HepG2 (cell line): ENCODE data around the gene FBF1. TPM values are rescaled to one million over a fixed set of nuclear protein-coding genes. Genes with fewer than 3 reads are reported as not detected.

ENCODE experiments used
- ATAC-seq: fragments of 200-7000 bp; cut with Tn5 transposase; 3 replicates; pipeline ENCODE4 v1.9.1; 2020; ENCODE audit warnings: mild to moderate bottlenecking, moderate library complexity
- BruUV-seq: library from RNA; stranded (reverse); fragments of 400-500 nt; replicated peaks from 2 replicates; lab custom pipeline; 2021; lab: Mats Ljungman, UMichigan
- CTCF ChIA-PET: fragments of 300-600 bp; formaldehyde crosslinking; extraction: SDS; loops from one replicate; lab custom pipeline; 2021; ENCODE audit warnings: low total read pairs, inconsistent platforms, low intra/inter-chr PET ratio; lab: Yijun Ruan, JAX
- POLR2A ChIA-PET: fragments of 350-600 bp; sonication (Branson Sonifier 250); formaldehyde crosslinking; loops from one replicate; lab custom pipeline; 2020; ENCODE audit warnings: antibody characterized with exemption, inconsistent platforms; lab: Yijun Ruan, JAX
- DNase-seq: peaks from one replicate; pipeline ENCODE4 v3.0.0-alpha.2; 2015; ENCODE audit warnings: low spot score
- FAIRE-seq: peaks from 3 replicates; lab custom pipeline; 2011; peaks lifted over from hg19 to GRCh38; lab: Jason Lieb, UNC
- H2AFZ ChIP-seq: one replicate; pipeline ENCODE4 v1.6.1; 2011; ENCODE audit warnings: low read length, inconsistent platforms
- H3K27ac ChIP-seq: fragments of 300-600 bp; 3 replicates; pipeline ENCODE4 v1.8.0; 2011; ENCODE audit warnings: mixed run types, mild to moderate bottlenecking, mixed read lengths, low read length, inconsistent platforms; ENCODE audit not compliant: insufficient read depth; ENCODE audit errors: extremely low read length
- H3K27me3 ChIP-seq, 2 experiments: fragments of 200-600 bp in 1 of 2; 2 replicates in 1 of 2; 3 replicates in 1 of 2; pipeline versions ENCODE4 v1.6.0 to v1.8.0; 2011; ENCODE audit warnings: low read length in 2 of 2, mild to moderate bottlenecking in 2 of 2, moderate library complexity in 2 of 2, inconsistent platforms in 1 of 2; ENCODE audit not compliant: insufficient read depth in 2 of 2, control insufficient read depth in 1 of 2
- H3K36me3 ChIP-seq, 2 experiments: fragments of 200-600 bp in 1 of 2; replicated peaks in 1 of 2; 2 replicates in 1 of 2; 3 replicates in 1 of 2; pipeline versions ENCODE4 v1.5.1 to v1.8.0; 2011; ENCODE audit warnings: low read length in 2 of 2, inconsistent platforms in 1 of 2; ENCODE audit not compliant: insufficient read depth in 2 of 2, control insufficient read depth in 1 of 2
- H3K4me1 ChIP-seq: 2 replicates; pipeline ENCODE4 v1.5.1; 2012; ENCODE audit warnings: low read length, inconsistent platforms; ENCODE audit not compliant: insufficient read depth
- H3K4me2 ChIP-seq: 2 replicates; pipeline ENCODE4 v1.6.0; 2011; ENCODE audit warnings: low read depth, low read length, inconsistent platforms
- H3K4me3 ChIP-seq, 3 experiments: fragments of 200-600 bp in 1 of 3; sonication (generic), shearing (Covaris generic) in 1 of 3; replicated peaks in 1 of 3; 2 replicates each; pipeline ENCODE4 v1.5.1; 2011 to 2016; ENCODE audit warnings: low read length in 3 of 3, inconsistent platforms in 2 of 3, low read depth in 2 of 3, mild to moderate bottlenecking in 2 of 3, control low read depth in 1 of 3, mixed read lengths in 1 of 3; ENCODE audit not compliant: insufficient read depth in 1 of 3
- H3K79me2 ChIP-seq: one replicate; pipeline ENCODE4 v1.6.1; 2011; ENCODE audit warnings: low read length, inconsistent platforms; ENCODE audit not compliant: insufficient read depth
- H3K9ac ChIP-seq: 2 replicates; pipeline ENCODE4 v1.6.0; 2011; ENCODE audit warnings: mild to moderate bottlenecking, low read depth, low read length, inconsistent platforms; ENCODE audit not compliant: insufficient read depth
- H3K9me3 ChIP-seq: 2 replicates; pipeline ENCODE4 v1.5.1; 2012; ENCODE audit warnings: mild to moderate bottlenecking, low read length
- H4K20me1 ChIP-seq: 2 replicates; pipeline ENCODE4 v1.6.0; 2011; ENCODE audit warnings: inconsistent platforms, mild to moderate bottlenecking, low read length, moderate library complexity; ENCODE audit not compliant: insufficient read depth
- ATF7 ChIP-seq, 2 experiments: fragments of 450-650 bp in 1 of 2; sonication (generic) in 1 of 2; formaldehyde crosslinking in 1 of 2; IDR thresholded peaks; 2 replicates each; pipeline versions ENCODE4 v1.4.0 to v1.6.1; 2016 to 2020; ENCODE audit warnings: antibody characterized with exemption in 1 of 2, mild to moderate bottlenecking in 1 of 2, missing genetic modification reagents in 1 of 2
- HNRNPH1 ChIP-seq: fragments of 200-400 bp; formaldehyde crosslinking; optimal IDR thresholded peaks from 2 replicates; pipeline ENCODE3; 2017; ENCODE audit warnings: mild to moderate bottlenecking, low read depth, low read length
- KDM5B ChIP-seq: sonication (generic); formaldehyde crosslinking; IDR thresholded peaks from 2 replicates; pipeline ENCODE4 v1.4.0; 2020; ENCODE audit warnings: missing genetic modification reagents, mild to moderate bottlenecking, borderline replicate concordance
- ZBTB26 ChIP-seq: IDR thresholded peaks from 2 replicates; pipeline ENCODE4 v1.6.1; 2016; ENCODE audit warnings: missing compliant biosample characterization, missing genetic modification reagents, borderline replicate concordance
- ZBTB43 ChIP-seq: sonication (generic); formaldehyde crosslinking; conservative IDR thresholded peaks from 2 replicates; pipeline ENCODE4 v1.4.0; 2020; ENCODE audit warnings: missing genetic modification reagents
- ZNF512 ChIP-seq: sonication (generic); formaldehyde crosslinking; IDR thresholded peaks from 2 replicates; pipeline ENCODE4 v1.4.0; 2020; ENCODE audit warnings: mild to moderate bottlenecking, missing genetic modification reagents
- ZNF572 ChIP-seq: sonication (generic); formaldehyde crosslinking; IDR thresholded peaks from 2 replicates; pipeline ENCODE4 v1.5.1; 2020; ENCODE audit warnings: mild to moderate bottlenecking, missing genetic modification reagents
- ZNF589 ChIP-seq: sonication (generic); formaldehyde crosslinking; conservative IDR thresholded peaks from 2 replicates; pipeline ENCODE4 v1.8.0; 2022; ENCODE audit warnings: mild to moderate bottlenecking, moderate library complexity, missing genetic modification reagents
- ZNF629 ChIP-seq: sonication (generic); formaldehyde crosslinking; conservative IDR thresholded peaks from 2 replicates; pipeline ENCODE4 v1.5.0; 2020; ENCODE audit warnings: missing genetic modification reagents
- ZNF781 ChIP-seq: sonication (generic); formaldehyde crosslinking; IDR thresholded peaks from 2 replicates; pipeline ENCODE4 v1.5.1; 2020; ENCODE audit warnings: borderline replicate concordance, mild to moderate bottlenecking, missing genetic modification reagents; ENCODE audit errors: not compliant biosample characterization
- WGBS: methylation state at CpG from one replicate; pipeline ENCODE4 v1.1.6; 2017; ENCODE audit warnings: low lambda C conversion rate; 5-methylcytosine and 5-hydroxymethylcytosine counted together
- in situ Hi-C: cut with HindIII; loops from 2 replicates; pipeline ENCODE4 v1.10.0; 2017; ENCODE audit warnings: low pct_unique_long_range_greater_than_20kb; ENCODE audit not compliant: extremely low pct_ligation_motif_present
- intact Hi-C: fragments of 100-400 bp; cut with micrococcal nuclease; formaldehyde crosslinking; loops from one replicate; pipeline ENCODE4 v1.10.0; 2022; ENCODE audit not compliant: unreplicated experiment
- polyA plus RNA-seq, 8 experiments: library from polyadenylated mRNA; depleted of rRNA in 3 of 8; stranded (reverse) in 7 of 8; unstranded in 1 of 8; fragments of >200 nt; fragmentation: Illumina TruSeq in 4 of 8; extraction: Trizol in 4 of 8; gene quantifications; 2 replicates each; pipeline versions ENCODE4 v1.2.1 to v1.2.3, GENCODE V29; 2011 to 2016; ENCODE audit warnings: low read depth in 4 of 8, missing spikeins in 1 of 8, mixed read lengths in 1 of 8; ENCODE audit not compliant: insufficient read depth in 1 of 8
- total RNA-seq, 5 experiments: library from RNA; depleted of rRNA; stranded (reverse); fragments of >200 nt; fragmentation: Illumina TruSeq; extraction: Trizol; gene quantifications; 2 replicates each; pipeline ENCODE4 v1.2.3, GENCODE V29; 2016; ENCODE audit warnings: low read depth in 1 of 5

Gene FBF1
- total and polyA plus RNA-seq, 2 of the 13 experiments (the other 11 are each of a cell fraction or from before 2014, with no cell fraction given), result 2.4 to 8.1 TPM

GRCh38 chr17:75950421-75950820, 9.6 kb upstream of the FBF1 start:
- no peak for DNase-seq
- no peaks in the 10 kb centered on the region for H3K9me3 ChIP-seq
- no peak overlapping the region for H3K4me3 ChIP-seq
- no peaks in the 10 kb centered on the region for H3K27me3 ChIP-seq
- in situ Hi-C loops (no loop called here), intact Hi-C loops (no loop called here)
- ChIA-PET POLR2A (interaction anchor here (1.4 kb wide), 1 partner anchor 12 kb away, joined by 5 read pairs; no protein-coding TSS in a partner anchor), CTCF (no interaction called here)
- H3K79me2 ChIP-seq, result no peaks in the 10 kb centered on the region
- no peaks in the 10 kb centered on the region for H3K4me1 ChIP-seq
- BruUV-seq, result no TSS peak
- no peak overlapping the region for H3K27ac ChIP-seq
- 98% methylated on average over 6 of the region's 6 CpGs for WGBS
- no peak for ATAC-seq
- no peak for FAIRE-seq
- H4K20me1 ChIP-seq, result no peaks in the 10 kb centered on the region; the same call in 1 of the 2 replicates
- no peak overlapping the region for H3K4me2 ChIP-seq
- peaks cover 61 to 88% of the 10 kb centered on the region in 2 experiments for H3K36me3 ChIP-seq
- TF ChIP-seq ZNF572 (CRISPR knock-in tag) (no peak), ZNF512 (CRISPR knock-in tag) (no peak), HNRNPH1 (no peak), ZNF781 (no peak), KDM5B (no peak), ZNF629 (CRISPR knock-in tag) (no peak), ZNF589 (CRISPR knock-in tag) (no peak), ZBTB26 (CRISPR knock-in tag) (no peak), ATF7 (IDR thresholded peaks at IDR 0.05) (no peak), ATF7 (CRISPR knock-in tag; IDR thresholded peaks at IDR 0.05) (no peak), ZBTB43 (no peak)
- TF ChIP-seq, all 625 proteins: peak for 0
- H2AFZ ChIP-seq, result no peak overlapping the region
- H3K9ac ChIP-seq, result no peak overlapping the region
